ENCODE results near the gene LGALS14. TPM values are rescaled to one million over a fixed set of nuclear protein-coding genes. Genes with fewer than 3 reads are reported as not detected.

The LGALS14 gene
- total and polyA plus RNA-seq, 12 donors: 2.2 TPM; not detected in 11

- no peak for DNase-seq
- intact Hi-C loops (cut with DNase I): no loop called here
- no peaks in the 10 kb centered on the region for H3K36me3 ChIP-seq (replicated peaks in 1 of 2)
- H3K4me1 ChIP-seq (replicated peaks in 1 of 2): no peaks in the 10 kb centered on the region
- no peak overlapping the region for H3K4me3 ChIP-seq
- H3K9me3 ChIP-seq (replicated peaks in 1 of 3): no peaks in the 10 kb centered on the region
- 79 to 99% (median 87%) methylated on average over 2 of the region's 2 CpGs for WGBS, 4 donors
- TF ChIP-seq POLR2A (IDR thresholded peaks at IDR 0.05) (no peak), CTCF (IDR thresholded peaks at IDR 0.05) (no peak)
- no peak overlapping the region for H3K27ac ChIP-seq
- no peaks in the 10 kb centered on the region for H3K27me3 ChIP-seq
Observed at GRCh38 chr19:39754544-39754943, 50.3 kb downstream of the LGALS14 start.

DNA sequence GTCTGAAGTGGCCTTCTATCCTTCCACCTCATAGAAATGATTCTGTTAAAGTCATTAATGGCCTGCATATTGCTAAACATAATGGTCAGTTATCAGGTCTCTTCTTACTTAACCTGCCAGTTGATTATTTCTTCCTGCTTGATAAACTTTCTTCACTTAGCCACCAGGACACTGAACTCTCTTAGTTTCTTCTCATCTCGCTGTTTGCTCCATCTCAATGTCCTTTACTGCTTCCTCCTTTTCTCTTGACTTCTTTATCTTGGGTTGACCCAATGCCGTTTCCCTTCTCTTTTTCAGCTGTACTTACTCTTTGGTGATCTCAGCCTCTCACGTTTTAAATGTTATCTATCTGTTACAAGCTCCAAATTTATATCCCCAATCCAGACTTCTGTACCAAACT is 50.7 kb downstream of the LGALS14 start:
- Histone ChIP-seq H3K4me3 (no peak overlapping the region), H3K4me1 (replicated peaks in 1 of 2) (no peaks in the 10 kb centered on the region), H3K27ac (no peak overlapping the region), H3K36me3 (replicated peaks in 1 of 2) (no peaks in the 10 kb centered on the region), H3K9me3 (replicated peaks in 1 of 3) (no peaks in the 10 kb centered on the region), H3K27me3 (no peaks in the 10 kb centered on the region)
- DNase-seq: no peak
- TF ChIP-seq POLR2A (IDR thresholded peaks at IDR 0.05): no peak
- 40 to 57% (median 46%) methylated on average over 3 of the region's 3 CpGs for WGBS, 4 donors
- intact Hi-C loops (cut with DNase I): no loop called here

Small RNA genes within 50 kb of the gene (small RNA-seq; reads per million reads assigned to genes)
- 0 reads per million in 2 donors for gene RPS29P27

Other genes starting within 250 kb of the LGALS14 start
- 10 to 100 TPM; 52.8 to 93.4 (median 65.0) TPM for gene TIMM50, start 223.6 kb upstream of the LGALS14 start, total RNA-seq
- 100 to 1,000 TPM in 2 of 3 donors, 10 to 100 TPM in 1; 77.7 to 147 (median 118) TPM for gene TIMM50, start 223.6 kb upstream of the LGALS14 start, polyA plus RNA-seq
- under 1 TPM in 1 of 9 donors, not detected in 8; 0.17 TPM for gene DLL3, start 205.5 kb upstream of the LGALS14 start, total RNA-seq
- under 1 TPM in 1 of 3 donors, not detected in 2; 0.10 TPM for gene DLL3, start 205.5 kb upstream of the LGALS14 start, polyA plus RNA-seq
- gene SELENOV, start 189.3 kb upstream of the LGALS14 start, total RNA-seq: not detected
- gene SELENOV, start 189.3 kb upstream of the LGALS14 start, polyA plus RNA-seq: not detected
- gene EID2B, start 171.6 kb upstream of the LGALS14 start, total RNA-seq: 1 to 10 TPM; 1.6 to 6.7 (median 3.8) TPM
- 1 to 10 TPM; 2.7 to 4.3 (median 3.8) TPM for gene EID2B, start 171.6 kb upstream of the LGALS14 start, polyA plus RNA-seq
- 10 to 100 TPM; 13.9 to 32.9 (median 25.3) TPM for gene EID2, start 164.3 kb upstream of the LGALS14 start, total RNA-seq
- gene EID2, start 164.3 kb upstream of the LGALS14 start, polyA plus RNA-seq: 10 to 100 TPM; 19.2 to 31.7 (median 27.8) TPM
- gene LGALS13, start 102.0 kb upstream of the LGALS14 start, total RNA-seq: not detected
- gene LGALS13, start 102.0 kb upstream of the LGALS14 start, polyA plus RNA-seq: not detected
- 1 to 10 TPM in 1 of 9 donors, not detected in 8; 1.4 TPM for gene LGALS16, start 48.6 kb upstream of the LGALS14 start, total RNA-seq
- gene LGALS16, start 48.6 kb upstream of the LGALS14 start, polyA plus RNA-seq: not detected
- gene CLC, start 33.5 kb downstream of the LGALS14 start, total RNA-seq: 1 to 10 TPM in 1 of 9 donors, not detected in 8; 3.7 TPM
- under 1 TPM in 1 of 3 donors, not detected in 2; 0.66 TPM for gene CLC, start 33.5 kb downstream of the LGALS14 start, polyA plus RNA-seq
- gene LEUTX, start 74.4 kb downstream of the LGALS14 start, total RNA-seq: not detected
- gene LEUTX, start 74.4 kb downstream of the LGALS14 start, polyA plus RNA-seq: not detected
- 10 to 100 TPM in 7 of 9 donors, 1 to 10 TPM in 2; 7.8 to 51.0 (median 25.5) TPM for gene DYRK1B, start 129.7 kb downstream of the LGALS14 start, total RNA-seq
- gene DYRK1B, start 129.7 kb downstream of the LGALS14 start, polyA plus RNA-seq: 10 to 100 TPM; 18.7 to 66.6 (median 30.2) TPM
- gene FBL, start 141.9 kb downstream of the LGALS14 start, total RNA-seq: 100 to 1,000 TPM in 5 of 9 donors, 10 to 100 TPM in 4; 52.4 to 196 (median 101) TPM
- 100 to 1,000 TPM; 101 to 228 (median 214) TPM for gene FBL, start 141.9 kb downstream of the LGALS14 start, polyA plus RNA-seq
- 100 to 1,000 TPM in 5 of 9 donors, 10 to 100 TPM in 3, 1 to 10 TPM in 1; 1.6 to 785 (median 156) TPM for gene FCGBP, start 230.2 kb downstream of the LGALS14 start, total RNA-seq
- 1 to 10 TPM; 3.8 to 7.2 (median 4.4) TPM for gene FCGBP, start 230.2 kb downstream of the LGALS14 start, polyA plus RNA-seq